Stimulated activated CD8-positive, alpha-beta memory T cell treated with anti-CD3 and anti-CD28 coated beads, Interleukin-7, amount 100 ng/mL, for 1 hour (primary cell): ENCODE data around the gene RPTOR.

Source experiments
- DNase-seq, 2 donors: peaks; one replicate each; pipeline ENCODE4 v3.0.0-alpha.2; 2020; ENCODE audit warnings: low read depth in 2 of 2

The RPTOR gene

GRCh38 chr17:80586846-80587228 is 42.2 kb downstream of the RPTOR start:
- DNase-seq, result no peak

GRCh38 chr17:80588702-80589383 is 44.2 kb downstream of the RPTOR start:
- DNase-seq, result no peak

- DNase-seq, result no peak
These were observed 47.1 kb downstream of the RPTOR start for GRCh38 chr17:80591788-80592187.

- no peak for DNase-seq
These were observed 47.6 kb downstream of the RPTOR start for GRCh38 chr17:80592243-80592642.

- DNase-seq, result no peak
These were observed 48.5 kb downstream of the RPTOR start for GRCh38 chr17:80593181-80593580.

GRCh38 chr17:80594431-80595269 is 50.0 kb downstream of the RPTOR start:
- no peak for DNase-seq

GRCh38 chr17:80596760-80597608 is 52.3 kb downstream of the RPTOR start:
- DNase-seq, result no peak

- no peak for DNase-seq
These were observed 54.3 kb downstream of the RPTOR start for GRCh38 chr17:80598813-80599545.

GRCh38 chr17:80599546-80600305 is 55.1 kb downstream of the RPTOR start:
- no peak for DNase-seq

- DNase-seq, result no peak
These were observed 56.5 kb downstream of the RPTOR start for GRCh38 chr17:80601146-80601545.

GRCh38 chr17:80603396-80603795 is 58.8 kb downstream of the RPTOR start:
- DNase-seq, result no peak

GRCh38 chr17:80604009-80604669 is 59.5 kb downstream of the RPTOR start:
- DNase-seq, result no peak

GRCh38 chr17:80604670-80605010 is 60.0 kb downstream of the RPTOR start:
- no peak for DNase-seq

- peak in 1 of 2 donors; percentile 5 for DNase-seq
These were observed 60.9 kb downstream of the RPTOR start for GRCh38 chr17:80605326-80606066.

GRCh38 chr17:80608326-80608725 is 63.7 kb downstream of the RPTOR start:
- no peak for DNase-seq

GRCh38 chr17:80609757-80610156 is 65.1 kb downstream of the RPTOR start:
- no peak for DNase-seq

GRCh38 chr17:80611816-80612215 is 67.2 kb downstream of the RPTOR start:
- DNase-seq, result no peak

- no peak for DNase-seq
These were observed 68.5 kb downstream of the RPTOR start for GRCh38 chr17:80612997-80613731.

- DNase-seq, result no peak
These were observed 69.1 kb downstream of the RPTOR start for GRCh38 chr17:80613732-80614071.
